Stomach (tissue), 4 donors: ENCODE measurements around the gene LAD1.

ENCODE experiments used
- CTCF ChIP-seq, 7 experiments: fragments of 450-650 bp in 4 of 7; fragments of 200-600 bp in 3 of 7; sonication (generic) in 3 of 7; IDR thresholded peaks; one replicate each; pipeline ENCODE4 v1.5.1; 2016 to 2019; ENCODE audit warnings: antibody characterized with exemption in 7 of 7, control low read depth in 2 of 7, mild to moderate bottlenecking in 1 of 7
- POLR2A ChIP-seq, 4 donors: fragments of 450-650 bp; IDR thresholded peaks; one replicate each; pipeline ENCODE4 v1.6.1; 2016; ENCODE audit warnings: antibody characterized with exemption in 4 of 4, control low read depth in 2 of 4, mild to moderate bottlenecking in 1 of 4, moderate library complexity in 1 of 4
- POLR2AphosphoS5 ChIP-seq, 3 donors: sonication (generic); formaldehyde crosslinking; IDR thresholded peaks; one replicate each; pipeline ENCODE4 v1.6.1; 2016; ENCODE audit warnings: antibody characterized with exemption in 3 of 3

DNA sequence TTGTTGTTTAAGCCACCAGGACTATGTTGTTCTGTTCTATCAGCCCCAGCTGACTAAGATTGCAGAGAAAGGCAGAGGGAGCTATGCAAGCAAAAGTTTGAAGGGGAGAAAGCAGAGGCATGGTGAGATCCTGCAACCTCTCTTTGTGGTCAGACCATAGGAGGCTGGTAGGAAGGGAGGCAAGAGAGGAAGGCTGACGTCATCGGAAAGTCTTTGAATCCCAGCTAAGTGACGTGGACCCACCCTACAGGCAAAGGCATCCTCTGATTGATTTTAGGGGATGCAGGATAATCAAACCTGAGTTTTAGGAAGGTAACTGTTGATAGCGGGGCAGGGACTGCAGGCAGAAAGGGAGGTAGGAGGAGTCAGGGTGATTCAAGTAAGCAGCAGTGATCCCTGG, 45.7 kb upstream of the LAD1 start:
- TF ChIP-seq POLR2A (IDR thresholded peaks at IDR 0.05) (no peak), CTCF (IDR thresholded peaks at IDR 0.05) (no peak), POLR2AphosphoS5 (IDR thresholded peaks at IDR 0.05) (no peak)
